Tibial nerve (tissue), 4 donors: ENCODE results near the gene POLR3B. TPM values are rescaled to one million over a fixed set of nuclear protein-coding genes. Genes with fewer than 3 reads are reported as not detected.
"Not testable (repeated sequence)": the region's sequence is repeated elsewhere in the genome, so short reads cannot be mapped to it uniquely, and the experiment has no call there.

Experiments
- DNase-seq, 2 donors: peaks; one replicate each; pipeline ENCODE4 v3.0.0-alpha.2; 2019; ENCODE audit warnings: low spot score in 2 of 2
- H3K27ac ChIP-seq, 4 donors: fragments of 200-600 bp; sonication (generic) in 3 of 4; one replicate each; pipeline ENCODE4 v1.5.1; 2017 to 2019; ENCODE audit warnings: mild to moderate bottlenecking in 1 of 4
- H3K27me3 ChIP-seq, 2 donors: fragments of 200-600 bp; sonication (generic) in 1 of 2; one replicate each; pipeline versions ENCODE4 v1.5.1 to v1.6.0; 2017 to 2019
- H3K36me3 ChIP-seq, 3 donors: fragments of 200-600 bp; sonication (generic); one replicate each; pipeline ENCODE4 v1.5.1; 2018 to 2019
- H3K4me1 ChIP-seq, 4 donors: fragments of 200-600 bp; sonication (generic) in 3 of 4; one replicate each; pipeline ENCODE4 v1.5.1; 2017 to 2019
- H3K4me3 ChIP-seq, 4 donors: fragments of 200-600 bp; sonication (generic) in 3 of 4; one replicate each; pipeline ENCODE4 v1.5.1; 2017 to 2019; ENCODE audit warnings: mild to moderate bottlenecking in 1 of 4, moderate library complexity in 1 of 4
- H3K9me3 ChIP-seq, 4 donors: fragments of 200-600 bp; sonication (generic) in 3 of 4; one replicate each; pipeline ENCODE4 v1.5.1; 2017 to 2019
- CTCF ChIP-seq, 5 experiments: fragments of 200-600 bp in 3 of 5; fragments of 450-650 bp in 2 of 5; sonication (generic) in 3 of 5; IDR thresholded peaks; one replicate each; pipeline ENCODE4 v1.5.1; 2016 to 2019; ENCODE audit warnings: antibody characterized with exemption in 5 of 5, mild to moderate bottlenecking in 3 of 5, moderate library complexity in 2 of 5
- EP300 ChIP-seq, 2 donors: sonication (generic); formaldehyde crosslinking; IDR thresholded peaks; one replicate each; pipeline ENCODE4 v1.6.1; 2017; ENCODE audit warnings: antibody characterized with exemption in 2 of 2, mild to moderate bottlenecking in 1 of 2
- POLR2A ChIP-seq, 2 donors: fragments of 450-650 bp; IDR thresholded peaks; one replicate each; pipeline ENCODE4 v1.6.1; 2017; ENCODE audit warnings: antibody characterized with exemption in 2 of 2, mild to moderate bottlenecking in 2 of 2, moderate library complexity in 2 of 2
- WGBS, 2 donors: methylation state at CpG; one replicate each; pipeline ENCODE4 v1.1.5; 2018; 5-methylcytosine and 5-hydroxymethylcytosine counted together
- total RNA-seq, 4 donors: library from RNA; depleted of rRNA; stranded (reverse); fragments of >200 nt; gene quantifications; one replicate each; pipeline ENCODE4 v1.1.0, GENCODE V29; 2016

The POLR3B gene
- total RNA-seq, 4 donors from 2014 or later: 6.3 to 21.0 (median 7.7) TPM

- Histone ChIP-seq H3K36me3 (peaks cover 0 to 89% (median 12%) of the 10 kb centered on the region in 3 donors), H3K27me3 (no peaks in the 10 kb centered on the region), H3K4me1 (no peaks in the 10 kb centered on the region), H3K9me3 (peaks cover 0 to 10% (median 0%) of the 10 kb centered on the region in 4 donors), H3K27ac (no peak overlapping the region), H3K4me3 (no peak overlapping the region)
- WGBS, 2 donors: 95 to 100% methylated on average over 1 of the region's 1 CpG
- TF ChIP-seq CTCF (IDR thresholded peaks at IDR 0.05): no peak
- DNase-seq: no peak
Observed at GRCh38 chr12:106380954-106381353, 23.4 kb downstream of the POLR3B start.

- H3K4me1 ChIP-seq, DNase-seq, H3K27me3 ChIP-seq, H3K4me3 ChIP-seq, H3K27ac ChIP-seq: not testable (repeated sequence)
- peaks cover 0 to 10% (median 0%) of the 10 kb centered on the region in 4 donors for H3K9me3 ChIP-seq
- 92 to 93% methylated on average over 4 of the region's 4 CpGs for WGBS, 2 donors
- H3K36me3 ChIP-seq: peaks cover 0 to 80% (median 9%) of the 10 kb centered on the region in 3 donors
Observed at GRCh38 chr12:106381866-106382265, 24.3 kb downstream of the POLR3B start.

- Histone ChIP-seq H3K36me3 (peaks cover 0 to 37% (median under 1%) of the 10 kb centered on the region in 3 donors), H3K4me3 (no peak overlapping the region), H3K27me3 (no peaks in the 10 kb centered on the region), H3K9me3 (peaks cover 0 to 8% (median 0%) of the 10 kb centered on the region in 4 donors), H3K27ac (no peak overlapping the region), H3K4me1 (no peaks in the 10 kb centered on the region)
- DNase-seq: no peak
- TF ChIP-seq EP300 (IDR thresholded peaks at IDR 0.05) (no peak), CTCF (IDR thresholded peaks at IDR 0.05) (no peak), POLR2A (IDR thresholded peaks at IDR 0.05) (no peak)
- 83 to 88% methylated on average over 5 of the region's 5 CpGs for WGBS, 2 donors
Observed at GRCh38 chr12:106386813-106387535, 29.4 kb downstream of the POLR3B start.

GRCh38 chr12:106387848-106388377 is 30.4 kb downstream of the POLR3B start:
- peaks cover 0 to 33% (median 0%) of the 10 kb centered on the region in 3 donors for H3K36me3 ChIP-seq
- TF ChIP-seq EP300 (IDR thresholded peaks at IDR 0.05) (no peak), CTCF (IDR thresholded peaks at IDR 0.05) (no peak), POLR2A (IDR thresholded peaks at IDR 0.05) (no peak)
- WGBS, 2 donors: 50 to 52% methylated on average over 1 of the region's 1 CpG
- H3K4me1 ChIP-seq: no peaks in the 10 kb centered on the region
- H3K4me3 ChIP-seq: no peak overlapping the region
- H3K9me3 ChIP-seq: no peaks in the 10 kb centered on the region
- DNase-seq: no peak
- no peak overlapping the region for H3K27ac ChIP-seq
- no peaks in the 10 kb centered on the region for H3K27me3 ChIP-seq

- Histone ChIP-seq H3K4me1 (no peaks in the 10 kb centered on the region), H3K27me3 (no peaks in the 10 kb centered on the region), H3K36me3 (peaks cover 0 to 31% (median 0%) of the 10 kb centered on the region in 3 donors), H3K4me3 (no peak overlapping the region), H3K9me3 (no peaks in the 10 kb centered on the region), H3K27ac (no peak overlapping the region)
- TF ChIP-seq EP300 (IDR thresholded peaks at IDR 0.05) (no peak), CTCF (IDR thresholded peaks at IDR 0.05) (no peak)
- no peak for DNase-seq
- WGBS, 2 donors: 86 to 89% methylated on average over 4 of the region's 4 CpGs
Observed at GRCh38 chr12:106389151-106389550, 31.6 kb downstream of the POLR3B start.
